HepG2 (cell line): Measurements from ENCODE around the gene HNRNPM. TPM values are rescaled to one million over a fixed set of nuclear protein-coding genes. Genes with fewer than 3 reads are reported as not detected.

ENCODE experiments used
- ATAC-seq: fragments of 200-7000 bp; cut with Tn5 transposase; 3 replicates; pipeline ENCODE4 v1.9.1; 2020; ENCODE audit warnings: mild to moderate bottlenecking, moderate library complexity
- BruUV-seq: library from RNA; stranded (reverse); fragments of 400-500 nt; replicated peaks from 2 replicates; lab custom pipeline; 2021; lab: Mats Ljungman, UMichigan
- CTCF ChIA-PET: fragments of 300-600 bp; formaldehyde crosslinking; extraction: SDS; loops from one replicate; lab custom pipeline; 2021; ENCODE audit warnings: low total read pairs, inconsistent platforms, low intra/inter-chr PET ratio; lab: Yijun Ruan, JAX
- POLR2A ChIA-PET: fragments of 350-600 bp; sonication (Branson Sonifier 250); formaldehyde crosslinking; loops from one replicate; lab custom pipeline; 2020; ENCODE audit warnings: antibody characterized with exemption, inconsistent platforms; lab: Yijun Ruan, JAX
- DNase-seq: peaks from one replicate; pipeline ENCODE4 v3.0.0-alpha.2; 2015; ENCODE audit warnings: low spot score
- FAIRE-seq: peaks from 3 replicates; lab custom pipeline; 2011; peaks lifted over from hg19 to GRCh38; lab: Jason Lieb, UNC
- H2AFZ ChIP-seq: one replicate; pipeline ENCODE4 v1.6.1; 2011; ENCODE audit warnings: low read length, inconsistent platforms
- H3K27ac ChIP-seq: fragments of 300-600 bp; 3 replicates; pipeline ENCODE4 v1.8.0; 2011; ENCODE audit warnings: mixed run types, mild to moderate bottlenecking, mixed read lengths, low read length, inconsistent platforms; ENCODE audit not compliant: insufficient read depth; ENCODE audit errors: extremely low read length
- H3K27me3 ChIP-seq, 2 experiments: fragments of 200-600 bp in 1 of 2; 2 replicates in 1 of 2; 3 replicates in 1 of 2; pipeline versions ENCODE4 v1.6.0 to v1.8.0; 2011; ENCODE audit warnings: low read length in 2 of 2, mild to moderate bottlenecking in 2 of 2, moderate library complexity in 2 of 2, inconsistent platforms in 1 of 2; ENCODE audit not compliant: insufficient read depth in 2 of 2, control insufficient read depth in 1 of 2
- H3K36me3 ChIP-seq, 2 experiments: fragments of 200-600 bp in 1 of 2; replicated peaks in 1 of 2; 2 replicates in 1 of 2; 3 replicates in 1 of 2; pipeline versions ENCODE4 v1.5.1 to v1.8.0; 2011; ENCODE audit warnings: low read length in 2 of 2, inconsistent platforms in 1 of 2; ENCODE audit not compliant: insufficient read depth in 2 of 2, control insufficient read depth in 1 of 2
- H3K4me1 ChIP-seq: 2 replicates; pipeline ENCODE4 v1.5.1; 2012; ENCODE audit warnings: low read length, inconsistent platforms; ENCODE audit not compliant: insufficient read depth
- H3K4me2 ChIP-seq: 2 replicates; pipeline ENCODE4 v1.6.0; 2011; ENCODE audit warnings: low read depth, low read length, inconsistent platforms
- H3K4me3 ChIP-seq, 3 experiments: fragments of 200-600 bp in 1 of 3; sonication (generic), shearing (Covaris generic) in 1 of 3; replicated peaks in 1 of 3; 2 replicates each; pipeline ENCODE4 v1.5.1; 2011 to 2016; ENCODE audit warnings: low read length in 3 of 3, inconsistent platforms in 2 of 3, low read depth in 2 of 3, mild to moderate bottlenecking in 2 of 3, control low read depth in 1 of 3, mixed read lengths in 1 of 3; ENCODE audit not compliant: insufficient read depth in 1 of 3
- H3K79me2 ChIP-seq: one replicate; pipeline ENCODE4 v1.6.1; 2011; ENCODE audit warnings: low read length, inconsistent platforms; ENCODE audit not compliant: insufficient read depth
- H3K9ac ChIP-seq: 2 replicates; pipeline ENCODE4 v1.6.0; 2011; ENCODE audit warnings: mild to moderate bottlenecking, low read depth, low read length, inconsistent platforms; ENCODE audit not compliant: insufficient read depth
- H3K9me3 ChIP-seq: 2 replicates; pipeline ENCODE4 v1.5.1; 2012; ENCODE audit warnings: mild to moderate bottlenecking, low read length
- H4K20me1 ChIP-seq: 2 replicates; pipeline ENCODE4 v1.6.0; 2011; ENCODE audit warnings: inconsistent platforms, mild to moderate bottlenecking, low read length, moderate library complexity; ENCODE audit not compliant: insufficient read depth
- ARNTL ChIP-seq: sonication (generic); formaldehyde crosslinking; IDR thresholded peaks from 2 replicates; pipeline ENCODE4 v1.4.0; 2020; ENCODE audit warnings: mild to moderate bottlenecking, missing genetic modification reagents
- BHLHE40 ChIP-seq: IDR thresholded peaks from 2 replicates; pipeline ENCODE4 v1.6.1; 2011; ENCODE audit warnings: low read length, improper control_type of control experiment
- ONECUT2 ChIP-seq: sonication (generic); formaldehyde crosslinking; IDR thresholded peaks from 2 replicates; pipeline ENCODE4 v1.4.0; 2020; ENCODE audit warnings: missing genetic modification reagents
- POLR2G ChIP-seq: fragments of 200-400 bp; formaldehyde crosslinking; IDR thresholded peaks from 2 replicates; pipeline ENCODE4 v1.6.1; 2018; ENCODE audit warnings: mild to moderate bottlenecking, low read depth, low read length, moderate library complexity
- RELA ChIP-seq: sonication (generic); formaldehyde crosslinking; IDR thresholded peaks from 2 replicates; pipeline ENCODE4 v1.4.0; 2020; ENCODE audit warnings: missing genetic modification reagents
- ZNF180 ChIP-seq: sonication (generic); formaldehyde crosslinking; IDR thresholded peaks from 2 replicates; pipeline ENCODE4 v1.4.0; 2020; ENCODE audit warnings: low read depth, missing genetic modification reagents, borderline replicate concordance
- ZNF317 ChIP-seq: sonication (generic); formaldehyde crosslinking; IDR thresholded peaks from 2 replicates; pipeline ENCODE4 v1.5.0; 2020; ENCODE audit warnings: mild to moderate bottlenecking, missing genetic modification reagents
- ZNF333 ChIP-seq: sonication (generic); formaldehyde crosslinking; IDR thresholded peaks from 2 replicates; pipeline ENCODE4 v1.4.0; 2020; ENCODE audit warnings: mild to moderate bottlenecking, missing genetic modification reagents, borderline replicate concordance
- ZNF431 ChIP-seq: sonication (generic); formaldehyde crosslinking; IDR thresholded peaks from 2 replicates; pipeline ENCODE4 v1.9.0; 2022; ENCODE audit warnings: missing genetic modification reagents, low read depth, mild to moderate bottlenecking, borderline replicate concordance
- ZNF441 ChIP-seq: sonication (generic); formaldehyde crosslinking; IDR thresholded peaks from 2 replicates; pipeline ENCODE4 v1.7.0; 2021; ENCODE audit warnings: missing genetic modification reagents, borderline replicate concordance
- ZNF496 ChIP-seq: sonication (generic); formaldehyde crosslinking; IDR thresholded peaks from 2 replicates; pipeline ENCODE4 v1.8.1; 2023; ENCODE audit warnings: mild to moderate bottlenecking, moderate library complexity, missing genetic modification reagents; ENCODE audit not compliant: insufficient replicate concordance
- ZNF501 ChIP-seq: sonication (generic); formaldehyde crosslinking; IDR thresholded peaks from 2 replicates; pipeline ENCODE4 v1.5.1; 2020; ENCODE audit warnings: mild to moderate bottlenecking, moderate library complexity, missing genetic modification reagents
- ZNF563 ChIP-seq: sonication (generic); formaldehyde crosslinking; IDR thresholded peaks from 2 replicates; pipeline ENCODE4 v1.8.0; 2022; ENCODE audit warnings: mild to moderate bottlenecking, moderate library complexity, missing genetic modification reagents
- ZNF577 ChIP-seq: sonication (generic); formaldehyde crosslinking; IDR thresholded peaks from 2 replicates; pipeline ENCODE4 v1.4.0; 2020; ENCODE audit warnings: mild to moderate bottlenecking, low read depth, missing genetic modification reagents, borderline replicate concordance
- ZNF768 ChIP-seq: sonication (generic); formaldehyde crosslinking; IDR thresholded peaks from 2 replicates; pipeline ENCODE4 v1.4.0; 2020; ENCODE audit warnings: missing genetic modification reagents
- WGBS: methylation state at CpG from one replicate; pipeline ENCODE4 v1.1.6; 2017; ENCODE audit warnings: low lambda C conversion rate; 5-methylcytosine and 5-hydroxymethylcytosine counted together
- in situ Hi-C: cut with HindIII; loops from 2 replicates; pipeline ENCODE4 v1.10.0; 2017; ENCODE audit warnings: low pct_unique_long_range_greater_than_20kb; ENCODE audit not compliant: extremely low pct_ligation_motif_present
- intact Hi-C: fragments of 100-400 bp; cut with micrococcal nuclease; formaldehyde crosslinking; loops from one replicate; pipeline ENCODE4 v1.10.0; 2022; ENCODE audit not compliant: unreplicated experiment
- polyA plus RNA-seq, 8 experiments: library from polyadenylated mRNA; depleted of rRNA in 3 of 8; stranded (reverse) in 7 of 8; unstranded in 1 of 8; fragments of >200 nt; fragmentation: Illumina TruSeq in 4 of 8; extraction: Trizol in 4 of 8; gene quantifications; 2 replicates each; pipeline versions ENCODE4 v1.2.1 to v1.2.3, GENCODE V29; 2011 to 2016; ENCODE audit warnings: low read depth in 4 of 8, missing spikeins in 1 of 8, mixed read lengths in 1 of 8; ENCODE audit not compliant: insufficient read depth in 1 of 8
- total RNA-seq, 5 experiments: library from RNA; depleted of rRNA; stranded (reverse); fragments of >200 nt; fragmentation: Illumina TruSeq; extraction: Trizol; gene quantifications; 2 replicates each; pipeline ENCODE4 v1.2.3, GENCODE V29; 2016; ENCODE audit warnings: low read depth in 1 of 5
- TF ChIP-seq, protein P1 (sequence below): sonication (generic); formaldehyde crosslinking; IDR thresholded peaks from 2 replicates; pipeline ENCODE4 v1.5.1; 2020; ENCODE audit warnings: missing genetic modification reagents, mild to moderate bottlenecking, borderline replicate concordance
- TF ChIP-seq, protein P2 (sequence below): sonication (generic); formaldehyde crosslinking; IDR thresholded peaks from 2 replicates; pipeline ENCODE4 v1.4.0; 2020; ENCODE audit warnings: missing genetic modification reagents
- TF ChIP-seq, protein P3 (sequence below): sonication (generic); formaldehyde crosslinking; IDR thresholded peaks from 2 replicates; pipeline ENCODE4 v1.5.0; 2020; ENCODE audit warnings: mild to moderate bottlenecking, missing genetic modification reagents, moderate library complexity

Gene HNRNPM
- total and polyA plus RNA-seq, 2 of the 13 experiments (the other 11 are each of a cell fraction or from before 2014, with no cell fraction given), result 56.7 to 102 TPM

DNA sequence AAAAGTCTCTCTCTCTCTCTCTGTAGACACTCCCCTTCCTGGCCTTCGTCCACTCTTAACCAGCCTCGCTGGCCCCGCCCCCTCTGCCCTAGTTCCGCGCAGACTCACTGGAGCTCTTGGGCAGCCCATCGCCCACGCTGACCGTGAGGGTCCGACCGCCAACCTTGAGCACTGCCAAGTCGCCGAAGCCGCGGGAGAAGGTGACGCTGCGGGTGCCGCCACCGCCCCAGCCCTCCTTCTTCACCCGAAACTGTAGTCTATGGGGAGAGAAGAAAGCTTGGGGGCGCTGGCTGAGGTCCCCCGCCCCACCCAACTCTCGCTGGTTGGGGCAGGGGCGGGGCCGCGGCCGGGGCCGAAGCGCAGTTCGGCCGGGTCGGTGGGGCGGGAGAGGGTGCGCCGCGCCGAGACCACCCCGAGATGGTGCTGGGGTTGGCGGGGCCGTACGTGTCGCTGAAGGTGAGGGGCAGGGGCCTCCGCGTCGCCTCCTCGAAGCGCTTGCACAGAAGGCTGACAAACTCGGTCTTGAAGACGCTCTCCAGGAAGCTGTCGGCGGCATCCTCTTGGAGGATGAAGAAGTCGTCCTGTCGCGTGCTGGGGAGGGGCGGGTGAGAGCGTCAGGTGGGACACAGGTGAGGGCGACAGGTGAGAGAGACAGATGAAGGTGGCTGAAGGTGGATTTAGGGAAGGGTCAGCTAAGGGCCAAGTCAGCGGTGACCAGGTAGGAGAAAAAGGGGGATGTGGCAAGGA, 81.7 kb downstream of the HNRNPM start:
- POLR2A ChIA-PET, result interaction anchor here (0.6 to 5.9 kb wide), 11 partner anchors 10 to 136 kb away, joined by 3 to 125 read pairs (median 3); partner anchors contain the start of genes RAB11B and ZNF414
- ATAC-seq (peak; percentile 81), FAIRE-seq (peak; percentile 26), DNase-seq (peak; percentile 87)
- no peaks in the 10 kb centered on the region for H3K36me3 ChIP-seq
- peak overlapping the region; percentile 77 for H3K9ac ChIP-seq
- intact Hi-C loops, result loop anchor here (10.0 kb wide), 1 partner anchor 48 kb away; the partner anchor contains the start of gene MYO1F
- H3K4me2 ChIP-seq, result peak overlapping the region; percentile 95
- no TSS peak for BruUV-seq
- H3K4me3 ChIP-seq, result peak overlapping the region; percentile 60 to 78 (median 70)
- peak overlapping the region; percentile 77 for H3K27ac ChIP-seq
- 49% methylated on average over 26 of the region's 57 CpGs for WGBS
- in situ Hi-C loops, result no loop called here
- H3K27me3 ChIP-seq, result no peaks in the 10 kb centered on the region
- no peaks in the 10 kb centered on the region for H3K9me3 ChIP-seq
- CTCF ChIA-PET, result no interaction called here
- H3K4me1 ChIP-seq, result peaks cover 24% of the 10 kb centered on the region
- H2AFZ ChIP-seq, result no peak overlapping the region
- H4K20me1 ChIP-seq, result peaks cover 2% of the 10 kb centered on the region; the same call in 1 of the 2 replicates
- no peaks in the 10 kb centered on the region for H3K79me2 ChIP-seq
- TF ChIP-seq ZNF333 (no peak), ZNF317 (CRISPR knock-in tag) (no peak), BHLHE40 (no peak), ARNTL (CRISPR knock-in tag) (no peak), ZNF768 (peak; percentile 5; the same call in 1 of the 2 replicates), ZNF431 (CRISPR knock-in tag) (no peak), ZNF441 (CRISPR knock-in tag) (no peak), ZNF496 (no peak), POLR2G (peak; percentile 90), ZNF180 (CRISPR knock-in tag) (no peak), ZNF577 (CRISPR knock-in tag) (no peak), ONECUT2 (CRISPR knock-in tag) (no peak), ZNF501 (CRISPR knock-in tag) (no peak), RELA (CRISPR knock-in tag) (no peak), ZNF563 (CRISPR knock-in tag) (no peak)
- TF ChIP-seq, protein P1, sequence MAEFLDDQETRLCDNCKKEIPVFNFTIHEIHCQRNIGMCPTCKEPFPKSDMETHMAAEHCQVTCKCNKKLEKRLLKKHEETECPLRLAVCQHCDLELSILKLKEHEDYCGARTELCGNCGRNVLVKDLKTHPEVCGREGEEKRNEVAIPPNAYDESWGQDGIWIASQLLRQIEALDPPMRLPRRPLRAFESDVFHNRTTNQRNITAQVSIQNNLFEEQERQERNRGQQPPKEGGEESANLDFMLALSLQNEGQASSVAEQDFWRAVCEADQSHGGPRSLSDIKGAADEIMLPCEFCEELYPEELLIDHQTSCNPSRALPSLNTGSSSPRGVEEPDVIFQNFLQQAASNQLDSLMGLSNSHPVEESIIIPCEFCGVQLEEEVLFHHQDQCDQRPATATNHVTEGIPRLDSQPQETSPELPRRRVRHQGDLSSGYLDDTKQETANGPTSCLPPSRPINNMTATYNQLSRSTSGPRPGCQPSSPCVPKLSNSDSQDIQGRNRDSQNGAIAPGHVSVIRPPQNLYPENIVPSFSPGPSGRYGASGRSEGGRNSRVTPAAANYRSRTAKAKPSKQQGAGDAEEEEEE (CRISPR knock-in tag), result no peak
- TF ChIP-seq, protein P2, sequence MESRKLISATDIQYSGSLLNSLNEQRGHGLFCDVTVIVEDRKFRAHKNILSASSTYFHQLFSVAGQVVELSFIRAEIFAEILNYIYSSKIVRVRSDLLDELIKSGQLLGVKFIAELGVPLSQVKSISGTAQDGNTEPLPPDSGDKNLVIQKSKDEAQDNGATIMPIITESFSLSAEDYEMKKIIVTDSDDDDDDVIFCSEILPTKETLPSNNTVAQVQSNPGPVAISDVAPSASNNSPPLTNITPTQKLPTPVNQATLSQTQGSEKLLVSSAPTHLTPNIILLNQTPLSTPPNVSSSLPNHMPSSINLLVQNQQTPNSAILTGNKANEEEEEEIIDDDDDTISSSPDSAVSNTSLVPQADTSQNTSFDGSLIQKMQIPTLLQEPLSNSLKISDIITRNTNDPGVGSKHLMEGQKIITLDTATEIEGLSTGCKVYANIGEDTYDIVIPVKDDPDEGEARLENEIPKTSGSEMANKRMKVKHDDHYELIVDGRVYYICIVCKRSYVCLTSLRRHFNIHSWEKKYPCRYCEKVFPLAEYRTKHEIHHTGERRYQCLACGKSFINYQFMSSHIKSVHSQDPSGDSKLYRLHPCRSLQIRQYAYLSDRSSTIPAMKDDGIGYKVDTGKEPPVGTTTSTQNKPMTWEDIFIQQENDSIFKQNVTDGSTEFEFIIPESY (CRISPR knock-in tag), result no peak
- TF ChIP-seq, protein P3, sequence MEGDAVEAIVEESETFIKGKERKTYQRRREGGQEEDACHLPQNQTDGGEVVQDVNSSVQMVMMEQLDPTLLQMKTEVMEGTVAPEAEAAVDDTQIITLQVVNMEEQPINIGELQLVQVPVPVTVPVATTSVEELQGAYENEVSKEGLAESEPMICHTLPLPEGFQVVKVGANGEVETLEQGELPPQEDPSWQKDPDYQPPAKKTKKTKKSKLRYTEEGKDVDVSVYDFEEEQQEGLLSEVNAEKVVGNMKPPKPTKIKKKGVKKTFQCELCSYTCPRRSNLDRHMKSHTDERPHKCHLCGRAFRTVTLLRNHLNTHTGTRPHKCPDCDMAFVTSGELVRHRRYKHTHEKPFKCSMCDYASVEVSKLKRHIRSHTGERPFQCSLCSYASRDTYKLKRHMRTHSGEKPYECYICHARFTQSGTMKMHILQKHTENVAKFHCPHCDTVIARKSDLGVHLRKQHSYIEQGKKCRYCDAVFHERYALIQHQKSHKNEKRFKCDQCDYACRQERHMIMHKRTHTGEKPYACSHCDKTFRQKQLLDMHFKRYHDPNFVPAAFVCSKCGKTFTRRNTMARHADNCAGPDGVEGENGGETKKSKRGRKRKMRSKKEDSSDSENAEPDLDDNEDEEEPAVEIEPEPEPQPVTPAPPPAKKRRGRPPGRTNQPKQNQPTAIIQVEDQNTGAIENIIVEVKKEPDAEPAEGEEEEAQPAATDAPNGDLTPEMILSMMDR (CRISPR knock-in tag), result no peak
